Caki2 (cell line): ENCODE measurements around the gene GALNT8. TPM values are rescaled to one million over a fixed set of nuclear protein-coding genes. Genes with fewer than 3 reads are reported as not detected.
"Not testable (repeated sequence)": the region's sequence is repeated elsewhere in the genome, so short reads cannot be mapped to it uniquely, and the experiment has no call there.

Source experiments
- DNase-seq: peaks from one replicate; pipeline ENCODE4 v3.0.0-alpha.2; 2015; ENCODE audit warnings: low read depth
- in situ Hi-C: cut with HindIII; loops from 2 replicates; pipeline ENCODE4 v1.10.0; 2016; ENCODE audit warnings: low sequenced_read_pairs, low pct_unique_long_range_greater_than_20kb, mixed read lengths
- total RNA-seq: library from RNA; depleted of rRNA; stranded (reverse); fragments of >200 nt; shearing (Covaris generic); gene quantifications from 2 replicates; pipeline ENCODE4 v1.2.3, GENCODE V29; 2014; ENCODE audit warnings: low replicate concordance

The GALNT8 gene
- total RNA-seq, 1 experiment from 2014 or later: not detected

- DNase-seq: no peak
- in situ Hi-C loops: no loop called here
Observed at GRCh38 chr12:4736091-4736490, 15.9 kb downstream of the GALNT8 start.

- in situ Hi-C loops: no loop called here
- no peak for DNase-seq
Observed at GRCh38 chr12:4738541-4738940, 18.3 kb downstream of the GALNT8 start.

DNA sequence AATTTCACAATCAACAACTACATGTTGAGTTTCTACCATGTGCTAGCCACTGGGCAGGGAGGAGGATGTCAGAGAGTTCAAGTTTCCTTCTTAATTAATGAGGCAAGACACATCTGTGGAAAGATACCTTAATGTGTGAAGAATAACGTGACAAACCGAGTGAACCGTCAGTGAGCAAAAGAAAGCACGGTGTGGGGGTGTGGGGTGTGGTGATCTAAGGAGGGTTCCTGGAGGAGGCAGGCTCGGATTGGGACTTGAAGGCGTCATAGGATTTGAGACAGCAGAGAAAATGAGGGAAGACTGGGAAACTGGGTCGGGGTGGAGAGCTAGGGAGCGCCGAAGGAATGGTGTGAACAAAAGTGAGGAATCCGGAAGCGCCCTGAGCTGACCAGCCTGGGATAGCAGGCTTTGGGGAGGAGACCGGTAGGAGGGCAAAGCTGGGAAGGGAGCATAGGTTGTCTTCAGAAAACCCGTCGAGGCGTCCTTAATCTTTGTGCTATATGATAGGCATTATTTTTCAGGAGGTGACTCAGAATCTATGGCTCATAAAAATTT, 22.3 kb downstream of the GALNT8 start:
- DNase-seq: no peak
- in situ Hi-C loops: no loop called here

DNA sequence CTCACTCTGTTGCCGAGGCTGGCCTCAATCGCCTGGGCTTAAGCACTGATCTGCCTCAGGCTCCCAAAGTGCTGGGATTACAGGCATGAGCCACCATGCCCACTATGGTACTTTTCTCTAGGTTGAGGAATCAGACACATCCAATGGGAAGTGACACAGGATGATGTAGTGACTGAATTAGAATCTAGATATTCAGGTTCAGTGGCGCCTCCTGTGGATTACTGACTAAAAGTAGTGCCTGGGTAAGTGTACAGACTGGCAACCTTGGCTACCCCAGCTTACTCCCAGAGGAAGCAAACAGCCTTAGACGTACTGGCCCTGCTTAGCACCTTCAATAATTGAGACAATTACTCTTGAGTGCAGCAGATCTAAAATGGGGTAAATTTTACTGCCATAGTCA, 22.8 kb downstream of the GALNT8 start:
- in situ Hi-C loops: no loop called here
- no peak for DNase-seq

- in situ Hi-C loops: no loop called here
- DNase-seq: no peak
Observed at GRCh38 chr12:4744709-4745108, 24.5 kb downstream of the GALNT8 start.

DNA sequence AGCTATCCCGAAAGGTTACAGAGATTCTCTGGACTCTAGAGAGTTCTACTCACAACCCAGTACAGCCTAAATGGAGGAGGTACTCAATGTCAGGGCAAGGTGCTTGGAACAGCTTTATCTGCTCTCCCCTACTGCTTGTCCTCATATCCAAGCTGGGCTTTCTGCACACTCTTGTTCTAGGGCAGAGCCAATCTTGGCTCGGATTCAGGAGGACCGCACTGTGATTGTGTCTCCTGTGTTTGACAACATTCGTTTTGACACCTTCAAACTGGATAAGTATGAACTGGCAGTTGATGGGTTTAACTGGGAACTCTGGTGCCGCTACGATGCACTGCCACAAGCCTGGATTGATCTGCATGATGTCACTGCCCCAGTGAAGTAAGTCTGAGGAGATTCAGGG, 25.0 kb downstream of the GALNT8 start:
- no peak for DNase-seq
- in situ Hi-C loops: no loop called here

DNA sequence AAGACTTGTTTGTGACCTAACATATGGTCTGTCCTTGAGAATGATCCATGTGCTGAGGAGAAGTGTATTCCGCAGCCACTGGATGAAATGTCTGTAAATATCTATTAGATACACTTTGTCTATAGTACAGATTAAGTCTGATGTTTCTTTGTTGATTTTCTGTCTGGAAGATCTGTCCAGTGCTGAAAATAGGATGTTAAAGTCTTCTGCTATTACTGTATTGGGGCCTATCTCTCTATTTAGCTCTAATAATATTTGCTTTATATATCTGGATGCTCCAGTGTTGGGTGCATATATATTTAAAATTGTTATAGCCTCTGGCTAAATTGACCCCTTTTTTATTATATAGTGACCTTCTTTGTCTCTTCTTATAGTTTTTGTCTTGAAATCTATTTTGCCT, 31.5 kb downstream of the GALNT8 start:
- DNase-seq, in situ Hi-C loops: not testable (repeated sequence)

GRCh38 chr12:4762773-4763172, 42.6 kb downstream of the GALNT8 start:
- in situ Hi-C loops: no loop called here
- no peak for DNase-seq

DNA sequence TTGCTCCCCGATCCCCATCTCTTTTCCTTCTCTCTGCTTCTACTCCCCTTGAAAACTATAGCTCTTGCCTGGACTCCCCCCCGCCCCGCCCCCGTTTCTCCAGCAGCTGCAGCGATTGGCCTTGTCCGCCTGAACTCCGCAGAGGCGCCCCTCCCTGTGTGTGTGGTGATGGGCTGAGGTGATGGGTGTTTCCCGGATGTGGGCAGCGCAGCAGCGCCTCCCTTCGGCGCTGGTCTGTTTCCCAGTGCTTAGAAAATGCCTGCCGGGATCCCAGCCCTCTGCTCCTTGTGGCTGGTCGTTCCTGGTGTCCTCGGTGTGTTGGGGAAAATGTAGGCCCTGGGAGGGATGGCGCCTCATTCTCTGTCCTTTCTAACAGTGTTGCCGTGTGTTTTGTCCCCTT, 43.3 kb downstream of the GALNT8 start:
- in situ Hi-C loops: no loop called here
- no peak for DNase-seq

DNA sequence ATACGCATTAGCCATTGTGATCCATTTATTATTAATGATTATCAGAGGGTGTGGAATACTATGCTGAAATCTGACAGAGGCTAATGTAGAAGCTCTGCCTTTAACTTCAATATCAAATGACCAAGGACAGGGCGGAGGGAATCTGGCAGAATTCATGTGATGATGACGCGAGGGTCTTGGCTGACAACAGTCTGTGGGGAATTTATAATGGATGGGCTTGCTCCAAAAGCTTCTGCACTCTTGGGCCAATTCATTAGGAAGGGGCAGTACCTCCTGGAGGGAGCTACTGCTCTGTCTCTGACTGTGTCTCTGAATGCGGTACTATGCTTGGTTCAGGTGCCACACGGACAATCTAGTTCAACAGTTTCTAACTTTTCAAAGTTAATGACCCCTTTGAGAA, 46.2 kb downstream of the GALNT8 start:
- in situ Hi-C loops: no loop called here

DNA sequence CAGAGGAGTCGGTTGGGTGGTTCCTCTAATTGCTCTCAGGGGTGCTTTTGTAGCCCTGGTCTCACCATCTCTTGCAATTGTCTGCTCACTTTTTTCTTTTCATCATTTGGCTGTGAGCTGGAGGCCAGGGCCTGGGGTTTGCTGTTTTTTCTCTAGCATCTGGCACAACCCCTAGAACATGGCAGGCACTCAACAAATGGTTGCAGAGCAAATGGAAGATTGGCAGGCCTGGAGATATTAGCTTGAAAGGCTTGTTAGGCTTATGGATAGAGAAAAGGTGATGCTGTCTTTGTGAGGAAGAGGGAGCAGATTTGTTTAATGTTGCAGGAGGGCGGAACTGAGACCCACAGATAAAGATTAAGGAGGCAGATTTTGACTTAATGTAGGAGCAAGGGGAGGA, 47.0 kb downstream of the GALNT8 start:
- in situ Hi-C loops: no loop called here
- DNase-seq: no peak

More for the DNA sequence above, 46.2 kb downstream of the GALNT8 start:
- DNase-seq: no peak

GRCh38 chr12:4768341-4768740, 48.1 kb downstream of the GALNT8 start:
- in situ Hi-C loops: no loop called here

DNA sequence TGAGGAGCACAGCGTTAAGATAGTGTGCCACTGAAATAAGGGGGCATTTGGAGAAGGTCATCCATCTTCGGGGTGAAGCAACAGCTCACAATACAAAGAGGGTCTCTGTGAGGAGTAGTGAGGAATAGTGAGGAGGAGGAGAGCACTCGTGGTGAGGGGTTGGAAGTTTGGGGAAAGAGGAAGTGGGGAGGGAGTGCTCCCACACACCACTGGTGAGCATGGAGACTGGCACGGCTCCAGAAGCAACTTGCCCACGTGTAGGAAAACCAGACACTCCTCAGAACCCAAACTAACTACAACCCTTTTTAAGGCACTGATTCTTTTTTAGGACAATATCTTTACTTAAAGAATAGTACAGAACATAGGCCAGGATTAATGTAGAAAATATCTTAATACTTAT, 48.9 kb downstream of the GALNT8 start:
- DNase-seq: no peak
- in situ Hi-C loops: no loop called here

More at GRCh38 chr12:4768341-4768740, 48.1 kb downstream of the GALNT8 start:
- no peak for DNase-seq

GRCh38 chr12:4771172-4771959, 51.2 kb downstream of the GALNT8 start:
- no peak for DNase-seq
- in situ Hi-C loops: no loop called here

DNA sequence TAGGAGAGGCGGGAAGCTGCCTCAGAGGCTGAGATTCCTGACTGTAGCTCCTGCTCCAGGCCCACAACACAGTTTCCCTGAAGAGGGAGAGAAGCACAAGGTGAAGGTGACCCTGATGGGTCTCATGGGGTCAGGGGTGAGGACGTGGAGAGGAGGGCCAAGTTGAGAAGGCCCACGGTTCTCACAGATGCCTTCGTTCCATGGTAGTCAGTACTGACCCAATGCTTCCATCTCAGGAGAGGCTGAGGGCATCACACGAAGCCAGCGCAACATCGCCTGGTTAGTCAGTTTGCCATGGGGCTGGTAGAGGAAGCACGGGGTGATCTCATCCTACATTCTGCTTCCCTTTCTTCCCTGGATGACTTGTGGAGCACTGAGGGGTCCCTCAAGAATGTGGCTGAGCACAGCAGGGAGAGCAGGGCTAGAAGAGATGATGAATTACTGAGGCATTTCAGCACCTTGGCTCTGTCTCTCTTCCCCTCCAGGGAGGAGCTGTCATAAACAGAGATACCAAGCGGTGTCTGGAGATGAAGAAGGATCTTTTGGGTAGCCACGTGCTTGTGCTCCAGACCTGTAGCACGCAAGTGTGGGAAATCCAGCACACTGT, 51.9 kb downstream of the GALNT8 start:
- in situ Hi-C loops: no loop called here

DNA sequence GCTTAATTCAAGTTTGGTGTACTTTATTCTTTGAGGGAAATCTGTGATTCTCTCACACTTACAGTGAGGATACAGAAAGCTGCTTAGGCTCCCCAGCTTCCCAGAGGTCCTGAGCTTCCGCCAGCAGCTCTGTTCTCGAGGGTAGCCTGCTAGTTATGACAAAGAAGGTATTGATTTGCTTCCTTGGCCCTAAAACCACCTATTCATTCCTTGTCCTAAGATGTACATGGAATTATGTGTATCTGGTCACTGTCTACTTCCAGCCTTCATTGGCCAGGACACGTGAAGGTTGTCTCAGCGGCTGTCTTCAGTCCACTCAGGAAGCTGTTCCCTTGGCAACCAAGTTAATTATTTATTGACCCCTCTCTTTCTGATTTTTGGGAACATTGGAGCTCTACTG, 55.7 kb downstream of the GALNT8 start:
- in situ Hi-C loops: no loop called here
- no peak for DNase-seq

More for the DNA sequence above, 51.9 kb downstream of the GALNT8 start:
- no peak for DNase-seq

DNA sequence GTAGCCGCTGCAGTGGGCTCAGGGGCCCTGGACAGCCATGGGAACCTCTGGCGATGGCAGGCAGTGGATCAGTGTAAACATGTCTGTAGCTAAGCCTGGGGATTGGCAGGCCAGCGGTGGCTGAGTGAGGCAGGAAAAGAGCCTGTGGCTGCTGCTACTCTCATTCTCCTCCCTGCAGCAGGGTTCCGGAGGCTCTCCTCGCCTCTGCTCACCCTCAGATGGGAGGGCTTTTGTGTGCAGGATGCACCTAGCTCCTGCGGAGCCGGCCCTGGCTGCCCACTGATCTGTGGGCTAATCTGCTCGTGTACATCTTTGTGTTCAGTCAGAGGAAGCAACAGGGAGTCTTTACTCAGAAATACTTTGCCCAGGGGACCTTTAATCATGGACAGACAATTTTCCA, 59.5 kb downstream of the GALNT8 start:
- in situ Hi-C loops: no loop called here
- DNase-seq: no peak

- no peak for DNase-seq
- in situ Hi-C loops: no loop called here
Observed at GRCh38 chr12:4780641-4781611, 60.7 kb downstream of the GALNT8 start.
